ENCODE data around the gene AADACL4. TPM values are rescaled to one million over a fixed set of nuclear protein-coding genes. Genes with fewer than 3 reads are reported as not detected.
A peak's percentile ranks its signal among the peaks of the same experiment; 100 is the strongest.

AADACL4 gene
- polyA plus RNA-seq, 1 donor, result not detected

DNA sequence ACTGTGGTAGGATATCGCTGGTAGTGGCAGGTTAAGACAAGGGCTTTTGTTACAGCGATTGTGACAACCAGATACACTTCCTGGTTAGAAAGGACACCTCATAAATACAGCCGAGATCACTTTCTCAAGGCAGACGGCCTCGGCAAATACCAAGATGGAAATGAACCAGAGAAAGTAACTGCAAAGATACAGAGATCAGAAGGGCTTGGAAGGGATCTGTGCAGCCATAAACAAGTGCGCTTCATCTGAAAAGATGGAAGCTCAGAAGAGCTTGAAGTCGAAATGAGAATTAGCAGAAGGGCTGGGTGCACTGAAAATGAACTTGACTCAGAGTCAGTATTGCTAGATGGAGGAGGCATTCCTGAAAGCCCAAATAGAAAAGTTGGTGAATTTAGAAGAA is 32.9 kb upstream of the AADACL4 start:
- H3K27me3 ChIP-seq (ENCODE audit: control insufficient read depth, insufficient read depth, low read length), result no peaks in the 10 kb centered on the region
- H3K27ac ChIP-seq (ENCODE audit: low read length), result no peak overlapping the region
- H3K36me3 ChIP-seq (ENCODE audit: control insufficient read depth, insufficient read depth, low read length), result peaks cover 47% of the 10 kb centered on the region
- 100% methylated on average over 1 of the region's 7 CpGs for WGBS (ENCODE audit: insufficient coverage, low lambda C conversion rate)
- no peak for DNase-seq
- no peaks in the 10 kb centered on the region for H3K9me3 ChIP-seq (ENCODE audit: control insufficient read depth, low read depth, low read length)
- no peak overlapping the region for H3K4me3 ChIP-seq (ENCODE audit: low read length)
- peaks cover 13% of the 10 kb centered on the region for H3K4me1 ChIP-seq (ENCODE audit: control insufficient read depth, insufficient read depth, low read length)

DNA sequence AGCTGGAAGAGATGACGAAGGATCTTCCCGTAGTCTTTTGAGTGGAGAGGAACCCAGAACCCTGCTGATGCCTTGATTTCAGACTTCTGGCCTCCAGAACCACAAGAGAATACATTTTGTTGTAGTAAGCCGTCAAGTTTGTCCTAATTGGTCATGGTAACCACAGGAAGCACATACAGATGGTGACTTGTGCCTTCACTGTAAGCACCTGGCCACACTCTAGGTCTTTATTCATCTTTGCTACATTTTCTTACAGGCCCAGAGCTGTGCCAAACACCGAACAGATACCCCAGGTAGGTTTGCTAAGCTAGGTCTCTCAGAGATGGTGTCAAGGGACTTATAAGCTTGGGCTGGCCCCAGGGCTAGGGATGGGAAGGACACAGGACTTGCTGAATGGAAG is 30.7 kb upstream of the AADACL4 start:
- H3K36me3 ChIP-seq (ENCODE audit: control insufficient read depth, insufficient read depth, low read length), result peaks cover 41% of the 10 kb centered on the region
- no CpG with 5 or more reads among the region's 4 CpGs for WGBS (ENCODE audit: insufficient coverage, low lambda C conversion rate)
- no peak overlapping the region for H3K27ac ChIP-seq (ENCODE audit: low read length)
- peaks cover 13% of the 10 kb centered on the region for H3K4me1 ChIP-seq (ENCODE audit: control insufficient read depth, insufficient read depth, low read length)
- no peak for DNase-seq
- H3K4me3 ChIP-seq (ENCODE audit: low read length), result no peak overlapping the region
- H3K27me3 ChIP-seq (ENCODE audit: control insufficient read depth, insufficient read depth, low read length), result no peaks in the 10 kb centered on the region
- H3K9me3 ChIP-seq (ENCODE audit: control insufficient read depth, low read depth, low read length), result no peaks in the 10 kb centered on the region

DNA sequence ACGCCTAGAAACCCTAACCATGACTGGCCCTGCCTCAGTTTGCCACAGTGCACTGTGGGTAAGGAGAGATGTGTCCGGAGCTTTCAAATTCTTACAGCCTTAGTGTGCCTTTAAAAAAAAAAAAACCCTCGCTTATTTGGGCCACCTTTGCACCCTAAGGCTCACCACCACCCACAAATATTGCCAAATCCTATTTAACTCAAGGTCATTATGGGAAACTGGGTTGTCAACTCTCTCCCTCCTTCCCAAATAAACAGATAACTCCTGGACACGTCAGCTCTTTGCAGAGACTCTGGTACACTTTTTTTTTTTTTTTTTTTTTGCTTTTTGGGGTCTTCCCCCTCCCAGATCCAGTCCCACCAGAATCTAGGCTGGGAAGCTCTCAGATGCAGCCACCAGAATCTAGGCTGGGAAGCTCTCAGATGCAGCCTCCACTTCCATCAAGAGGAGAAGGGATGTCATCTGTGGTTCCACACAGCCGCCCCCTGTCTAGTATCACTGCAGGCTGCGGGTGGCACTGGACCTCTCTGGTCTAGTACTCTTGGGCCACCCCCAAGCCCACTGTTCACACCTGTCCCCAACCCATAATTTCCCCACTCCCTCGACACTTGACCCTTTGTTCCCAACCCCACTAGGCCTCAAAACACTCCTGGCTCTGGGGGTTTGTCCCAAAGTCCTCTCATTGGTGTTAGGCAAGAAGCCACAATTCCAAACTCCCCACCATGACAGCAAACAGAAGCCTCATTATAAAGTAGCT is 29.3 kb upstream of the AADACL4 start:
- Histone ChIP-seq H3K36me3 (ENCODE audit: control insufficient read depth, insufficient read depth, low read length) (peaks cover 32% of the 10 kb centered on the region), H3K4me3 (ENCODE audit: low read length) (peak overlapping the region; percentile 96), H3K4me1 (ENCODE audit: control insufficient read depth, insufficient read depth, low read length) (peaks cover 19% of the 10 kb centered on the region), H3K9me3 (ENCODE audit: control insufficient read depth, low read depth, low read length) (no peaks in the 10 kb centered on the region), H3K27me3 (ENCODE audit: control insufficient read depth, insufficient read depth, low read length) (no peaks in the 10 kb centered on the region), H3K27ac (ENCODE audit: low read length) (peak overlapping the region; percentile 95)
- peak in 1 of 2 donors; percentile 57 for DNase-seq
- no CpG with 5 or more reads among the region's 7 CpGs for WGBS (ENCODE audit: insufficient coverage, low lambda C conversion rate)

DNA sequence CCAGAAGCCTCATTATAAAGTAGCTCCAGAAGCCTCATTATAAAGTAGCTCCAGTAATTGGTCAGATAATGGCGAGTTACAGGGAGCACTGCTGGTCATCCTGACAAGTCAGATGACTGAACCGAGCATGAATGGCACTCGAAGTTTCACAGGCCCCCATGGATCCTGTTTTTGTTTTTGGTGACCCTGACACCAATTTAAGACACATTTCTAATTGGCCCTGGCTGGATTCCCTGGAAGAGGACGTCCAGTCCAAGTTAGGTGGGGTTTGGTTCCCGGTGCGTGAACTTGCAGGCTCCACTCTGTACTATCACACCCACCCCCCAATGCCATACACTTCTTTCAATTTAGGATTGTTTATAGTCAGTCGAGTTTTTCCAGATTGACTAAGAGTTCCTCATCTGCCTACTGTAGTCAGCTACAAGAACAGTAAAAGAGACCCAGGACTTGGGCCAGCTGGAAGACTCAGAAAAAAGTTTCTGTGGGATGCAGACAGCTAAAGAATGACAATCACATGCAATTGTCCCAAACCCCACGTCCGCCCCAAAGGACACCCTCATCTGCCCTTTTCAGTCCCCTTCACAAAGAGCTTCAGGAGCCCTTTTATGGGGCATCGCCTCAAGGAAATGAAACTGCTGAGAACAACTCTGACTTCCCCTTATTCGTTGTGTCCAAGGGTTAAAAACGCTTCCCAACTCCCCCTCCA is 28.6 kb upstream of the AADACL4 start:
- Histone ChIP-seq H3K9me3 (ENCODE audit: control insufficient read depth, low read depth, low read length) (no peaks in the 10 kb centered on the region), H3K36me3 (ENCODE audit: control insufficient read depth, insufficient read depth, low read length) (peaks cover 31% of the 10 kb centered on the region), H3K4me3 (ENCODE audit: low read length) (peak overlapping the region; percentile 96), H3K27ac (ENCODE audit: low read length) (peak overlapping the region; percentile 95), H3K27me3 (ENCODE audit: control insufficient read depth, insufficient read depth, low read length) (no peaks in the 10 kb centered on the region), H3K4me1 (ENCODE audit: control insufficient read depth, insufficient read depth, low read length) (peaks cover 25% of the 10 kb centered on the region)
- WGBS (ENCODE audit: insufficient coverage, low lambda C conversion rate), result no CpG with 5 or more reads among the region's 12 CpGs
- peak in 1 of 2 donors; percentile 46 for DNase-seq

DNA sequence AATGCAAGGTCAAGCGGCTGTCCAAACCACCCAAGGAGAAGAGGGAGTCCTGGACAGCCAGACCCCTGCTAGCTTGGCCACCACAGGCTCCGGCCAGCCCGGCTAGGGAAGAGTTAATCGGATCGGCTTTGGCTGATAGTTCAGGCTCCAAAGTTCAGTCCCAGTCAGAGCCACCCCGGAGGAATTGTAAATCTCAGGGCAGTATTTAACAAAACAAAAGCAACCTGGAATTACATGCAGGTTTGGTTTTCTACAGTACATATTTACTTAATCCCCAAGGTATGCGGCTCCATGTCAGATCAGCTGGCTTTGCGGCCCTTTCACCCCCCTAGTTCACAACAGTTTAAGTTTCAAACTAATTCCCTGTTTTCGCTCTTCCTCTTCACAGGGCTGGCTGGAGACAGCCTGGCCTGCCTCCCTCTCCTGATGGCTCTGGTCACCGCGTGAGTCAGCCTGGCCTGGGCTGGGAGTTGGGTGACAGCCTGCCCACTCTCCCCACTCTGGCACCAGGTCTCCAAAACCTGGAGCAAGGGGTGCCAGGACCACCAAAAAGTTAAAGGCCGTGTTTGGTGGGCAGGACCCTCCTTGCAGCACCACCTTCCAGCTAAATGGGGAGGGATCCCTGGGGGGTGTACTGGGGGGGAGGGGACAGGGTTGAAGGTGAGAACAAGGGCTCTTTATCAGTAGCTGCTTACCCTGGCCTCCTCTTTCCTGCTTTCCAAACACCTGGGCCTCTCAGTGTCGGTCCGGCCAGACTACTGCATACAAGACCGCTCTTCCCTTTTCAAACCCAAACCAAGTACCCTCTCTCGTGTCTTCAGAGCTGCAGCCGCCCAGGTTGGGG is 27.8 kb upstream of the AADACL4 start:
- DNase-seq, result peak; percentile 66 to 93
- Histone ChIP-seq H3K9me3 (ENCODE audit: control insufficient read depth, low read depth, low read length) (no peaks in the 10 kb centered on the region), H3K4me3 (ENCODE audit: low read length) (peak overlapping the region; percentile 96), H3K4me1 (ENCODE audit: control insufficient read depth, insufficient read depth, low read length) (peaks cover 25% of the 10 kb centered on the region), H3K27ac (ENCODE audit: low read length) (peak overlapping the region; percentile 95), H3K36me3 (ENCODE audit: control insufficient read depth, insufficient read depth, low read length) (peaks cover 23% of the 10 kb centered on the region), H3K27me3 (ENCODE audit: control insufficient read depth, insufficient read depth, low read length) (no peaks in the 10 kb centered on the region)
- WGBS (ENCODE audit: insufficient coverage, low lambda C conversion rate), result no CpG with 5 or more reads among the region's 17 CpGs

DNA sequence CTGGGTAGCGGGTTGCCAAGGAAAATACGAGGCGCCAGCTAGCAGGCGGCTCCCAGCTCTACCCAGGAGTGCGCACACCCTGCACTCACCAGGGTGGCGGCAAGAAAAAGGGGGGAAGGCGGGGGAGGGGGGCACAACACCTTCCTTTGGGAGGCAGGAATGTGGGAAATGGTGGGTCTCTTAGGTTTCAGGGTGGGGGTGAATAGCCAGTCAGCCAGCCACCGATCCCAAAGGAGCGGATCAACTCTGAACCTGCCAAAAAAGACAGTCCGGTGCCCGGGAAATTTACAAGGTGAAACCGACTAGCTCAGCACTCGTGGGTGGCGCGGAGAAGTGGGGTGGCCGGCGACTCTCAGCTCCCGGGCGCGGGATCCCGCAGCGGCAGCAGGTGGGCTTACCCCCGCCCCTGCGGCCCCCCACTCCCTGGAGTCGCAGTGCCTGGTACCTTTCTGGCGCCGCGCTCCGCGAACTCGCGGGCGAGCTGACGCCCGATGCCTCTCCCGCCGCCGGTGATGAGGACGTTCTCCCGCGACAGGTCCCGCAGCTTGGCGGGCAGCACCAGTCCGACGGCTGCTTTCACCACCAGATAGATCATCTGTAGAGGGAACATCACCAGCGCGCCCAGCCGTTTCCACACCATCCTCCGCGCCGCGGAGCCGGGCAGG is 27.0 kb upstream of the AADACL4 start:
- WGBS (ENCODE audit: insufficient coverage, low lambda C conversion rate), result no CpG with 5 or more reads among the region's 53 CpGs
- H3K27me3 ChIP-seq (ENCODE audit: control insufficient read depth, insufficient read depth, low read length), result no peaks in the 10 kb centered on the region
- peaks cover 25% of the 10 kb centered on the region for H3K4me1 ChIP-seq (ENCODE audit: control insufficient read depth, insufficient read depth, low read length)
- H3K36me3 ChIP-seq (ENCODE audit: control insufficient read depth, insufficient read depth, low read length), result peaks cover 15% of the 10 kb centered on the region
- H3K27ac ChIP-seq (ENCODE audit: low read length), result peak overlapping the region; percentile 95
- H3K9me3 ChIP-seq (ENCODE audit: control insufficient read depth, low read depth, low read length), result no peaks in the 10 kb centered on the region
- H3K4me3 ChIP-seq (ENCODE audit: low read length), result peak overlapping the region; percentile 96
- DNase-seq, result peak in 1 of 2 donors; percentile 51

DNA sequence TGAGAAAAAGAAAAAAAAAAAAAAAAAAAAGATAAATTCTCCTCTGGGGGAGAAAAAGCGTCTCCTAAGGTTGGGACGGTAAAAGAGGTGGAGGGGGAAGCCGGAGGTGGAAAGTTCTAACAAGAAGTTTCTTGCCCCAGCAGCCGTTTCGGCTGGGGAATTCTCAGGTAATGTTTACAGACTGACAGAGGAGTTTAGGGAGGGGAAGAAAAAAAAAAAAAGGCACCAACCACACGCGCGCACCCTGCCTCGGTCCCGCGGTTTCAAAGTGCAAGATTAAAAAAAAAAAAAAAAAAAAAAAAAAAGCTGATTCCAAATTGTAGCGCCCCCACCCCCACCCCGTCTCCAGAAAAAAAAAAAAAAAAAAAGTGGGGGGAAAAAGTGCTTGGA is 26.4 kb upstream of the AADACL4 start:
- peak overlapping the region; percentile 95 for H3K27ac ChIP-seq (ENCODE audit: low read length)
- H3K4me3 ChIP-seq (ENCODE audit: low read length), result peak overlapping the region; percentile 96
- DNase-seq, result peak in 1 of 2 donors; percentile 60
- peaks cover 25% of the 10 kb centered on the region for H3K4me1 ChIP-seq (ENCODE audit: control insufficient read depth, insufficient read depth, low read length)
- no CpG with 5 or more reads among the region's 13 CpGs for WGBS (ENCODE audit: insufficient coverage, low lambda C conversion rate)
- H3K27me3 ChIP-seq (ENCODE audit: control insufficient read depth, insufficient read depth, low read length), result no peaks in the 10 kb centered on the region
- H3K9me3 ChIP-seq (ENCODE audit: control insufficient read depth, low read depth, low read length), result no peaks in the 10 kb centered on the region
- H3K36me3 ChIP-seq (ENCODE audit: control insufficient read depth, insufficient read depth, low read length), result peaks cover 9% of the 10 kb centered on the region

DNA sequence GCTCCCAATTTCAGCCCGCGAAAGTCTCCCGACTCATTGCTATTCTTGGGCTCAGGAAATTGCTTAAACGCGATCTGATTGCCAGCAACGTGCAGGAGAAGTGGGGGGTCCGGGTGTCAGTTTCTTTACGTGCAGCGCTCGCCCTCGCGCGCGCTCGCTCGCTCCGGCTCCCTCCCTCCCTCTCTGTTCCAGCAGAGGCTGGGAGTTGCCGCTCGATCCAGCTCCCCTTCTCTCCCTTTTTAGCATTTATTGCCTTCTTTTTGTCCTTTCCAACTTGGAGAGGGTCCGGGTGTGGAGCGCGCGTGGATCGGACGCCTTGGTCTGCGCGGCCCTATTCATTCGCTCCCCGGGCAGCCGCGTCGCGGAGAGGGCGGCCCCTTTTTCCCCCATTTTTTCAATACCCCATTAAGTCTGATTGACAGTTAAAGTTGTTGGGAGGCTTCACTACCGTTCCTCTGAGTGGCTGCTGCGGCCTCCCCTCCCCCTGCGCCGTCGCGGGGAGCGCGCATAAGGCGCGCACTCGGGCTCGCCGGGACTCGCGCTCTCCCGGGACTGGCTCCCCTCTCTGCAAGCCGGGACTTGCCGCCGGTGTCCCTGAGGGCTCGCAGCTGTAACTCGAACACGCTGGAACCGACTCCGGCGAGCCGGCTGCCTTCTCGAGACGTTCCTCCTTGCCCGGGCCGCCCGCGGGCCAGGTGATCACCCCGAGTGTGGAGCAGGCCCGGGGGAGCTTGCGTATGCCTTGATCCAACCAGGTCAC is 25.8 kb upstream of the AADACL4 start, which contains the start of gene DHRS3:
DHRS3 (minus strand) TSS at position 310 of the 760 bp plus-strand sequence. CDS start 862 bp downstream, outside the sequence.
- 0% methylated on average over 2 of the region's 69 CpGs for WGBS (ENCODE audit: insufficient coverage, low lambda C conversion rate)
- peak; percentile 86 to 91 for DNase-seq
- H3K4me1 ChIP-seq (ENCODE audit: control insufficient read depth, insufficient read depth, low read length), result peaks cover 24% of the 10 kb centered on the region

DNA sequence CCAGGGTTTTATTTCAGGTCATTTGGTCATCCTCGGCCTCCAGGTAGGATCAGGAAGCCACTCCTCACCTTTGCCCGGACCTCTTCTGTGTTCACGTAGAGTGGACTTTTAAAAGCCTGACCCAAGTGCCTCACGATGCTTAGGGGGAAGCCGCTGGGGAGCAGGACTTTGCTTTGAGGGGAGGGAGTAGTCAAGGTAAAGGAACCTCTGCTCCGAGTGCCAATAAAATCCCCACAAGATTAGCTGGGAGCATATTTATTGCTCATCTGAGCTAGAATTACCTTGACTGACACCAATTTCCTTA is 25.3 kb upstream of the AADACL4 start:
- Histone ChIP-seq H3K27ac (ENCODE audit: low read length) (peak overlapping the region; percentile 95), H3K9me3 (ENCODE audit: control insufficient read depth, low read depth, low read length) (no peaks in the 10 kb centered on the region), H3K27me3 (ENCODE audit: control insufficient read depth, insufficient read depth, low read length) (no peaks in the 10 kb centered on the region), H3K36me3 (ENCODE audit: control insufficient read depth, insufficient read depth, low read length) (no peaks in the 10 kb centered on the region), H3K4me1 (ENCODE audit: control insufficient read depth, insufficient read depth, low read length) (peaks cover 23% of the 10 kb centered on the region), H3K4me3 (ENCODE audit: low read length) (peak overlapping the region; percentile 96)
- DNase-seq, result peak in 1 of 2 donors; percentile 81
- no CpG with 5 or more reads among the region's 6 CpGs for WGBS (ENCODE audit: insufficient coverage, low lambda C conversion rate)

More for the DNA sequence above, 25.8 kb upstream of the AADACL4 start, which contains the start of gene DHRS3:
- H3K27ac ChIP-seq (ENCODE audit: low read length), result peak within 1 kb of the TSS; percentile 95
- H3K4me3 ChIP-seq (ENCODE audit: low read length), result peak within 1 kb of the TSS; percentile 96
- no peaks in the 10 kb centered on the region for H3K27me3 ChIP-seq (ENCODE audit: control insufficient read depth, insufficient read depth, low read length)
- H3K36me3 ChIP-seq (ENCODE audit: control insufficient read depth, insufficient read depth, low read length), result peaks cover 4% of the 10 kb centered on the region
- H3K9me3 ChIP-seq (ENCODE audit: control insufficient read depth, low read depth, low read length), result no peaks in the 10 kb centered on the region

All from large intestine (tissue), 3 donors.